Thyroid gland (tissue), 4 donors: ENCODE measurements around the gene C2CD3.

ENCODE experiments used
- CTCF ChIP-seq, 6 experiments: fragments of 200-600 bp in 3 of 6; fragments of 450-650 bp in 3 of 6; sonication (generic) in 3 of 6; IDR thresholded peaks; one replicate each; pipeline ENCODE4 v1.5.1; 2016 to 2019; ENCODE audit warnings: antibody characterized with exemption in 6 of 6, mild to moderate bottlenecking in 2 of 6, inconsistent platforms in 1 of 6, moderate library complexity in 1 of 6
- POLR2A ChIP-seq, 2 donors: fragments of 450-650 bp; IDR thresholded peaks; one replicate each; pipeline ENCODE4 v1.6.1; 2017; ENCODE audit warnings: antibody characterized with exemption in 2 of 2, mild to moderate bottlenecking in 2 of 2, moderate library complexity in 1 of 2

GRCh38 chr11:74175920-74176319, 5.1 kb upstream of the C2CD3 start:
- TF ChIP-seq POLR2A (IDR thresholded peaks at IDR 0.05) (no peak), CTCF (IDR thresholded peaks at IDR 0.05) (no peak)
